ENCODE results near the gene ZCWPW1. TPM values are rescaled to one million over a fixed set of nuclear protein-coding genes. Genes with fewer than 3 reads are reported as not detected.
"Not testable (repeated sequence)": the region's sequence is repeated elsewhere in the genome, so short reads cannot be mapped to it uniquely, and the experiment has no call there.

The ZCWPW1 gene
- total RNA-seq, 1 experiment from 2014 or later: 3.7 TPM

- no peak for DNase-seq (ENCODE audit: low spot score)
These were observed 55.2 kb downstream of the ZCWPW1 start, which contains the start of gene PILRA for GRCh38 chr7:100373261-100373831. TSS of gene PILRA (plus strand) at chr7:100373487. CDS start at chr7:100373657, 170 bp downstream.

GRCh38 chr7:100372694-100373093 is 55.8 kb downstream of the ZCWPW1 start:
- no peak for DNase-seq (ENCODE audit: low spot score)

GRCh38 chr7:100372256-100372655 is 56.2 kb downstream of the ZCWPW1 start:
- DNase-seq (ENCODE audit: low spot score): peak; percentile 28

- DNase-seq (ENCODE audit: low spot score): no peak
These were observed 56.8 kb downstream of the ZCWPW1 start for GRCh38 chr7:100371561-100372171.

GRCh38 chr7:100370746-100371145 is 57.8 kb downstream of the ZCWPW1 start:
- no peak for DNase-seq (ENCODE audit: low spot score)

GRCh38 chr7:100370303-100370702 is 58.2 kb downstream of the ZCWPW1 start:
- DNase-seq (ENCODE audit: low spot score): no peak

- no peak for DNase-seq (ENCODE audit: low spot score)
These were observed 59.4 kb downstream of the ZCWPW1 start for GRCh38 chr7:100369105-100369504.

GRCh38 chr7:100367676-100368613 is 60.6 kb downstream of the ZCWPW1 start:
- no peak for DNase-seq (ENCODE audit: low spot score)

GRCh38 chr7:100367251-100367620 is 61.3 kb downstream of the ZCWPW1 start:
- no peak for DNase-seq (ENCODE audit: low spot score)

GRCh38 chr7:100366411-100367250 is 61.9 kb downstream of the ZCWPW1 start:
- no peak for DNase-seq (ENCODE audit: low spot score)

GRCh38 chr7:100365998-100366367 is 62.5 kb downstream of the ZCWPW1 start:
- DNase-seq (ENCODE audit: low spot score): not testable (repeated sequence)

- DNase-seq (ENCODE audit: low spot score): no peak
These were observed 64.0 kb downstream of the ZCWPW1 start for GRCh38 chr7:100364480-100364879.

GRCh38 chr7:100363797-100364196 is 64.7 kb downstream of the ZCWPW1 start:
- not testable (repeated sequence) for DNase-seq (ENCODE audit: low spot score)

- no peak for DNase-seq (ENCODE audit: low spot score)
These were observed 65.4 kb downstream of the ZCWPW1 start for GRCh38 chr7:100363098-100363497.

GRCh38 chr7:100360135-100360854 is 68.2 kb downstream of the ZCWPW1 start:
- no peak for DNase-seq (ENCODE audit: low spot score)

- DNase-seq (ENCODE audit: low spot score): no peak
These were observed 69.7 kb downstream of the ZCWPW1 start for GRCh38 chr7:100358857-100359212.

GRCh38 chr7:100358027-100358856 is 70.3 kb downstream of the ZCWPW1 start, which contains the start of gene PILRB:
TSS of gene PILRB (plus strand) at chr7:100358117. CDS start at chr7:100358303, 186 bp downstream.
- DNase-seq (ENCODE audit: low spot score): no peak

GRCh38 chr7:100357131-100357561 is 71.4 kb downstream of the ZCWPW1 start:
- DNase-seq (ENCODE audit: low spot score): no peak

- no peak for DNase-seq (ENCODE audit: low spot score)
These were observed 72.0 kb downstream of the ZCWPW1 start for GRCh38 chr7:100356416-100357068.
